HG03025 (cell line): ENCODE results near the gene SLC26A2.
"Not testable (repeated sequence)": the region's sequence is repeated elsewhere in the genome, so short reads cannot be mapped to it uniquely, and the experiment has no call there.

Source experiments
- ATAC-seq: cut with Tn5 transposase; IDR thresholded peaks from one replicate; pipeline ENCODE4 v1.9.1; 2021; ENCODE audit warnings: mild to moderate bottlenecking, moderate library complexity; ENCODE audit not compliant: unreplicated experiment, low FRiP score

The SLC26A2 gene

DNA sequence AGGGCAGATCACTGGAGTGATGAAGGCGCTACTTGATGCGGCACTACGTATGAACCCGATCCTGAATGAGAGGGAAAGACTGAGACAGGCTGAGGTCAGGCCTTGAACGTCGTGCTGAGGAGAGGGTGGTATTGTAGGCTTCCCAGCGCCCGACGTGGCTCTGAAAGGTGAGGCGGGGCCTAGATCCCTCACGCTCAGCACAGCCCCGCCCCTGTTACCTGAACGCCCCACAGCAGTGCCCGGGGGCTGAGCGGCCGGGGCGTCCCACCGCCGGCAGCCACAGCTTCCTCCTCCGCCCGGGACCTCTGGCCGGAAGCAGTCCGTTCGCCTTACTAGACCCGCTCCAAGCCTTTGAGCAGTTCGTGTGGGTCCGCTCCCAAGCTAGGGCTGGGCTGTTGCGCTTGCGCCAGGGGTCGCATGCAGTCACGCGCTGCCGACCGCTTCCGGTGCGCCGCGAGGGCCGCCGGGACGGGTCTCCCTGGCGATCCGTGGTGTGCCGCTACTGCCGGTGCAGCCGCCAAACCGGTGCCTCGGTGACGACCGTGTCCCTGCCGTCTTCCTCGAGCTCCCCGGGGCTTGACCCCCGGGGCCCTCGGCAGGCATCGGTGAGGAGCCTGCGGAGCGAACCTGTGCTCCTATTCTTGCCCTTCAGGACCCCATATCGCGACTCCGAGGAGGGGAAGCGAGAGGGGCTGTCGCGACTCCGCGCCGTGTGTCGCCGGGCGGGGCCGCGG lies 39.9 kb downstream of the SLC26A2 start, which contains the start of the genes HMGXB3 and TIGD6:
Gene HMGXB3, plus strand, starts transcription at position 484 of the 734 bp plus-strand sequence. CDS start 4,114 bp downstream, outside the sequence.
Gene TIGD6, minus strand, starts transcription at position 399 of the 734 bp plus-strand sequence. CDS start 4,306 bp downstream, outside the sequence.
- ATAC-seq, result peak; percentile 86

DNA sequence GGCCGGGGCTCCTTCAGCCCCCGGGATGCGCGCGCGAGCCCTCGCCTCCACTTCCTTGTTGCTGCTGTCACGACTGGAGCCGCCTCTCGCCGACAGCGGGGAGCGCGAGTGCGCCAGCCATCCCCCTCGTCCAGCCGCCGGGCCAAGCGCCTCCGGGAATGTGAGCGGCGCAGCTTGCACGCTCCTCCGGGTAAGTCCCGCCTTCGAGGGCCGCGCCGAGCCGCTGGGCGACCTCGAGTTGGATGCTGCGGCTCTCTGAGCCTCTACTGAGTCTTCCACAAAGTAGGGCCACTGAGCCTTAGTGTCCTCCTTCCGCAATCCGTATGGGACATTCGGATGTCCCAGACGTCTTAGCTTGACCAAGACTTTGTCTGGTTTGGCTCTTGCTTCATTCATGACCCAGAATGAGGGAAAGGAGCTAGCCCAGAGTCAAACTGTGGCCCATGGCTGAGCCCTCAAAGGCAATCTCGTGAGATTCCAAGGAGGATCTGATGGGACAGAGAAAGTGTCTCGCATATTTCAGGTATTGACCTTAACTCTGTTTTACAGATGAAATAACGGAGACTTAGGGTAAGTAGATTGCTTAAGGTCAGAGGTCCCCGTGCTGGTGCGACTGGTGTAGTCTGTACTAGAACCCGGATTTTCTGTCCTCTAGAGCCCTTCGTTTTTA lies 40.6 kb downstream of the SLC26A2 start:
- ATAC-seq, result no peak

- no peak for ATAC-seq
Observed at GRCh38 chr5:150001660-150002486, 41.3 kb downstream of the SLC26A2 start.

DNA sequence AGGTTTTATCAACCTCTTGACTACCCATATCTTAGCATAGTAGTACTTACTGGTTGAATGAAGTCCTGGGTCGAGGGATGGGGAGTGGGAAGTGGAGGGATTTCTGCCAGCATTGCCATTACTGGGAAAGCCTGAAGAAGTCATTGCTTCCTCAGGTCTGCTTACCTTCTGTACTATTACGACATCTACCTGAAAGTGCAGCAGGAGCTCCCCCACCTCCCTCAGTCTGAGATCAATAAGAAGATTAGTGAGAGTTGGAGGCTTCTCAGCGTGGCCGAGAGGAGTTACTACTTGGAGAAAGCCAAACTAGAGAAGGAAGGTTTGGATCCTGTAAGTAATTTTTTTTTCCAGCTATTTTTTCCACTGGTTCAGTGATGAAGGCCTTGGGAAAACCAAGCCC lies 45.8 kb downstream of the SLC26A2 start:
- ATAC-seq, result no peak

DNA sequence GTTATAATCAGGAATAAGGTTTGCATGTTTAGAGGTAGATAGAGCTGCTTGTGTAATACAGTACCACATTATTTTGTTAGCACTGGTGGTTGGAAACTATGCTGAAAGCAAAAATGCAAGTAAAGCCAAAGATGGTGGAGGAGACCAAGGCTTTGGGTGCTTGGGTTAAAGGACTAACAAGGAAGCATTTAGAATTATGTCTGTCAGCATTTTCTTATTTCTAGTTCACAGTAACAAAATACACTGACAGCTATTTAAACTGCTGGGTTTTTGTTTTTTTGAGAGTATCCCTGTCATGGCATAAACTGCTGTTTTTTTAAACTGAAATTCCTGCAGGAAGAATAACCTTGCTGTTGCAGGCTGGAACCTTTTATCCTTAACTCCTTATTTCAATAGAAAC lies 46.5 kb downstream of the SLC26A2 start:
- ATAC-seq, result no peak

GRCh38 chr5:150009671-150010387 lies 49.3 kb downstream of the SLC26A2 start:
- ATAC-seq, result no peak

GRCh38 chr5:150013931-150014330 lies 53.4 kb downstream of the SLC26A2 start:
- ATAC-seq, result no peak

DNA sequence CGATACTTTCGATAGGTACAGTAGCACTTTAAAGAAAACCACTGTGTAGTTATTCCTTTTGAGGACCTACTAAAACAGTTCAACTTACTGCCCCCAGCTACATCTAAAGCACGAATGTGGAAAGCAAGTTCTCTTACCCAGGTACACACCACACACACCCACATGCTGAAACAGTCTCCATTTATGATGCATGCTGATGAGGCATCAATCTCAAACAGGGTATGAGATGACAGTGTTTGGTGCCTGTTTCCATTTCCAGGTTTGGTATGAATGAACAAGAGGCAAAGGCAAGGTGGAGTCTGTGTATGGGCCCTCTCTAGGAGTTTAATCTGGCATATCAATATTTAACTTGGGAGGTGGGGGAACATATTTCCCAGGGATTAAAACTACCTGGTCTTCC lies 53.9 kb downstream of the SLC26A2 start:
- no peak for ATAC-seq

GRCh38 chr5:150015415-150015814 lies 54.9 kb downstream of the SLC26A2 start:
- ATAC-seq, result no peak

DNA sequence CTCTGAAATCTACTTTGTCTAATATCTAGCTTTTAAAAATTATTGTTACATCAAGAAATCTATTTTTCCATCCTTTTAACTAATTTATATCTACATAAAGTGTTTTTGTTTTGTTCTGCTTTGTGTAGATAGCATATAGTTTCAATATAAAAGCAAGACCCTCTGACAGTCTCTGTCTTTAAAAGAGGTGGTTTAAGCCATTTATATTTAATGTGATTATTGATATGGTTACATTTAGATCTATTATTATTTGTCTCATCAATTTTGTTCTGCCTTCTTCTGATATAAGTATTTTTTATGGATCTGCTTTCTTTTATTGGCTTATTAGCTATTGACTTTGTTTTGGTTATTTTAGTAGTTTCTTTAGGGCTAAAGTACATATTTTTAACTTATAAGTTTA lies 56.0 kb downstream of the SLC26A2 start:
- no peak for ATAC-seq

DNA sequence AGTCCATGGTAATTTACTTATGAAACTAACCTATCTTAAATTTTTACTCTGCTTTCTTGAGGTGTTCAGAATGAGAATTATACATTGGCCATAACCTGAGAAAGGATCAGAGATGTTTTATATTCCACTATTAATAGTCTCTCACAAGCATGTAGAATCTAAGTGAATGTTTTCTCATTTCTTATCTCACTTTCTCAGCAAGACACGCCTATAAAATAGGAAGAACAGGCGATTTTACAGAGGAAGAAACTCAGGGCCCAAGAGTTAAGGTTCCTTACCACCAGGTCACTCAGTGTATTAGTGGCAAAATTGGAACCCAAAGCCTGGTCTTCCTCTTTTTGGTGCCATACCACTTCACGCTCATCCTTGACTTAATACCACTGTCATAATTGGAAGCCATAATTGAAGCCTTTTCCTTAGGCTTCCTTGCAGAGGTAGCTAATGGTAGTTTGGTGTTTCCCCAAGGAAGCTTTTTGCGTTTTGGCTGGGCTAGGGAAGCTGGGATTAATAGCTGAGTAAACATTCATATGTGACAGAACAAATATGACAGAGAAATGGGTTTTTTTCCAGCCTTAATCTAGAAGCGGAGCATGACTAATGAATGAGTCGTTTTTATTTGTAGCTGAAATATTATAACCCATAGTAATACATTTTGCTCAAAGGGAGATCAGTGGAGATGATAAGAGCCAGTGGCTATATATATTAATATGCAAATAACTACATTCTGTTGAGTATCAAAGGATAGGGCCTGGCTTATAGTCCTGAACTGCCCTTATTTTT lies 56.9 kb downstream of the SLC26A2 start:
- no peak for ATAC-seq

DNA sequence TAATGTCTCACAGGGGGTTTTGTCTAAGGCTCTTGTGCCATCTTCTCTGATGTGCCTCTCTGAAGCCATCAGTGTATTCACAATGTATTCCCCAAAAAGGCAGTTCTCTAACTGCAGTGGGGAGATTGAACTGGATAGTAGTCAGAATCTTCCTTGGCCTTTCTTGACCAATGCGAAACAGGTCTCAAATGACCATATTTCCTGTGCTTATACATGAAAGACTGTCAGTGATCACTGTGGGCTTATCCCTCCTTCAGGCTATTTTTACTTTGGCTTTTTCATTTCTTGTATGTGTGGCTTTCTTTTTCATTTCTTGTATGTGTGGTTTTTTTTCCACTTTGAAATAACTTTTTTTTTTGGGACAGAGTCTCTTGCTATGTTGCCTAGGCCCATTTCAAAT lies 59.7 kb downstream of the SLC26A2 start:
- no peak for ATAC-seq

- ATAC-seq, result no peak
Observed at GRCh38 chr5:150021491-150022157, 61.1 kb downstream of the SLC26A2 start.

DNA sequence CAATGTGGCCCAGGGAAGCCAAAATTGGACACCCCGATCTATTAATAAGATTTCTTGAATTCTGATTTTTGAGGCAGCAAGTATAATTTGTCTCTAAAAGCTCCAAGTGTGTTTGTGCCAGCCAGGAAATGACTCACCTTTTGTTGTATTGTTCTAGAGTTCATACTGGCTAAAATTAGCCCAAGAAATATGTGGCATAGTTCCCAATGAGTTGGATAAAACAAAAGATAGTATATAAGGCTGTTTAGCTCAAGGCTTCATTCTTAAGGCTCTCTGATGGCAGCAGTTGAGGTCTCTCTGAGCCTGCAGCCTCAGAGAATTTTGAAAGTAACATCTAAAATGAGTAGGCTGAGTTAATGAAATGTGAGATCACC lies 61.6 kb downstream of the SLC26A2 start:
- no peak for ATAC-seq

GRCh38 chr5:150022681-150023080 lies 62.1 kb downstream of the SLC26A2 start:
- no peak for ATAC-seq

DNA sequence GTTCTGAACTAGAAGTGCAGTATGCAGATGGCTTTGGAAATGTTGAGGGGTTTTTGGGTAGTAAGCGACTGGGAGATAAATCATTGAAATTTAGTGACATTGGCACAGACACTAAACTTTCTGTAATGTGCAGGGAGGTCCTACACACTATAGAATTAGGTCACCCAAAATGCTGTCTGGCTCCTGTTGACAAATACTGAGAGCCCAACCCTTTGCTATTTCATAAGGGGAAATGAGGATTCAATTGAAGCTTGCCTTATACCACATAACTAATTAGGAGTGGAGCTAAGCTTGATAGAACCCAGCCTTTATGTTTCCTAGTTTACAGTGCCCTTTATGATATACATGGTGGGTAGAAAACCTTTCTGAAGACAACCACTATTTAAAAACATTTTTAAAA lies 62.6 kb downstream of the SLC26A2 start:
- ATAC-seq, result no peak

DNA sequence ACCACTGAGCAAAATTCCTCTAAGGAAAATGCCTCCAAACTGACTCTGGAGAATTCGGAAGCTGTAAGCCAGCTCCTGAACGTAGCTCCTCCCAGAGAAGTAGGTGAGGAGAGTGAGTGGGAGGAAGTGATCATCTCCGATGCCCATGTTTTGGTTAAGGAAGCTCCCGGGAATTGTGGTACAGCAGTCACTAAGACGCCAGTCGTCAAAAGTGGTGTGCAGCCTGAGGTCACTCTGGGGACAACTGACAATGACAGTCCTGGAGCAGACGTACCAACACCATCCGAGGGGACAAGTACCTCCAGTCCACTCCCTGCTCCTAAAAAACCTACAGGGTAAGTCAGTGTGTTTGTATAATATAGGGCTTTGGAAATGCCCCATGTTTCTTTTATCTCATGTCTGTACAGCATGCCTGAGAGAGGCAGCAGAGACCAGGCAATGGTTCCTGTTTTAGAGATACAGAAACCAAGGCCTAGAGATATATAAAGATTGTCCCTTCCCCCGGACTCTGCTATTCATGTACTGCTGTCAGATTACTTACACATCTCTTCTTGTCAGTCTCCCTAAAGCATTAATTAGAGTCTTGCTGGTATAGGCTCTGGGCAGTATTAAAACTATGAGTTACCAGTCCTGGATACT lies 63.9 kb downstream of the SLC26A2 start:
- no peak for ATAC-seq

GRCh38 chr5:150026682-150027172 lies 66.2 kb downstream of the SLC26A2 start:
- ATAC-seq, result no peak

DNA sequence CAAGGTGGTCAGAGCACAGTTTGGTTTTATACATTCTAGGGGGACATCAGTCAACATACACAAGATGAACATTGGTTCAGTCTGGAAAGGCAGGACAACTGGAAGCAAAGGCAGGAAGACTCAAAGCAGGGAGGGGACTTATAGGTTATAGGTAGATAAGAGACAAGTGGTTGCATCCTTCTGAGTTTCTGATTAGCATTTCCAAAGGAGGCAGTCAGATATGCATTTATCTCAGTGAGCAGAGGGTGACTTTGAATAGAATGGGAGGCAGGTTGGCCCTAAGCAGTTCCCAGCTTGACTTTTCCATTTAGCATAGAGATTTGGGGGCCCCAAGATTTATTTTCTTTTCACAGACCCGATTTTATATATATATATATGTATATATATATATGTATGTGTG lies 67.5 kb downstream of the SLC26A2 start:
- ATAC-seq, result not testable (repeated sequence)
